HepG2 (cell line): ENCODE results near the gene TLCD3A. TPM values are rescaled to one million over a fixed set of nuclear protein-coding genes. Genes with fewer than 3 reads are reported as not detected.
A peak's percentile ranks its signal among the peaks of the same experiment; 100 is the strongest.

Experiments used
- AKAP8 ChIP-seq: sonication (generic); formaldehyde crosslinking; IDR thresholded peaks from 2 replicates; pipeline ENCODE4 v1.5.1; 2020; ENCODE audit warnings: mild to moderate bottlenecking, missing genetic modification reagents
- ERF ChIP-seq: IDR thresholded peaks from 2 replicates; pipeline ENCODE4 v1.6.1; 2018; ENCODE audit warnings: missing biosample characterization, missing genetic modification reagents
- GATAD2A ChIP-seq: IDR thresholded peaks from 2 replicates; pipeline ENCODE4 v1.6.1; 2016
- HBP1 ChIP-seq: IDR thresholded peaks from 2 replicates; pipeline ENCODE4 v1.6.1; 2016; ENCODE audit warnings: low read depth, control low read depth
- JARID2 ChIP-seq: sonication (generic); formaldehyde crosslinking; IDR thresholded peaks from 2 replicates; pipeline ENCODE4 v1.8.1; 2023; ENCODE audit warnings: missing genetic modification reagents, inconsistent platforms; ENCODE audit not compliant: insufficient replicate concordance
- MAX ChIP-seq: IDR thresholded peaks from 2 replicates; pipeline ENCODE4 v1.6.1; 2012; ENCODE audit warnings: inconsistent platforms
- PHF21A ChIP-seq: sonication (generic); formaldehyde crosslinking; IDR thresholded peaks from 2 replicates; pipeline ENCODE4 v1.5.0; 2020; ENCODE audit warnings: mild to moderate bottlenecking, missing genetic modification reagents
- RAD21 ChIP-seq: fragments of 450-650 bp; formaldehyde crosslinking; IDR thresholded peaks from 2 replicates; pipeline ENCODE4 v1.5.0; 2020; ENCODE audit warnings: mild to moderate bottlenecking
- SAP130 ChIP-seq: IDR thresholded peaks from 2 replicates; pipeline ENCODE4 v1.6.1; 2016; ENCODE audit warnings: low read depth
- SKI ChIP-seq: fragments of 450-650 bp; IDR thresholded peaks from one replicate; pipeline ENCODE4 v1.6.1; 2018; ENCODE audit warnings: mild to moderate bottlenecking; ENCODE audit not compliant: partially characterized antibody
- TBX2 ChIP-seq: sonication (generic); formaldehyde crosslinking; IDR thresholded peaks from 2 replicates; pipeline ENCODE4 v1.5.0; 2020; ENCODE audit warnings: missing genetic modification reagents, mild to moderate bottlenecking, borderline replicate concordance
- TOPORS ChIP-seq: sonication (generic); formaldehyde crosslinking; IDR thresholded peaks from 2 replicates; pipeline ENCODE4 v1.8.0; 2023; ENCODE audit warnings: mild to moderate bottlenecking, missing genetic modification reagents
- ZFX ChIP-seq: sonication (generic); formaldehyde crosslinking; IDR thresholded peaks from 2 replicates; pipeline ENCODE4 v1.4.0; 2020; ENCODE audit warnings: mild to moderate bottlenecking, low read depth, missing genetic modification reagents, moderate library complexity
- ZKSCAN5 ChIP-seq: sonication (generic); formaldehyde crosslinking; IDR thresholded peaks from 2 replicates; pipeline ENCODE4 v1.5.1; 2020; ENCODE audit warnings: mild to moderate bottlenecking, missing genetic modification reagents
- ZMAT3 ChIP-seq: sonication (generic); formaldehyde crosslinking; conservative IDR thresholded peaks from 2 replicates; pipeline ENCODE4 v1.7.0; 2021; ENCODE audit warnings: missing genetic modification reagents
- ZNF10 ChIP-seq: sonication (generic); formaldehyde crosslinking; IDR thresholded peaks from 2 replicates; pipeline ENCODE4 v1.4.0; 2020; ENCODE audit warnings: mild to moderate bottlenecking, low read depth, missing genetic modification reagents, borderline replicate concordance
- ZNF136 ChIP-seq: sonication (generic); formaldehyde crosslinking; IDR thresholded peaks from 2 replicates; pipeline ENCODE4 v1.8.1; 2022; ENCODE audit warnings: low read depth, mild to moderate bottlenecking, moderate library complexity, missing genetic modification reagents
- ZNF318 ChIP-seq: sonication (generic); formaldehyde crosslinking; IDR thresholded peaks from 2 replicates; pipeline ENCODE4 v1.4.0; 2020; ENCODE audit warnings: mild to moderate bottlenecking, missing genetic modification reagents
- ZNF331 ChIP-seq: sonication (generic); formaldehyde crosslinking; IDR thresholded peaks from 2 replicates; pipeline ENCODE4 v1.4.0; 2020; ENCODE audit warnings: missing genetic modification reagents
- ZNF567 ChIP-seq: sonication (generic); formaldehyde crosslinking; IDR thresholded peaks from 2 replicates; pipeline ENCODE4 v1.8.1; 2023; ENCODE audit warnings: mild to moderate bottlenecking, missing genetic modification reagents, borderline replicate concordance
- ZNF724P ChIP-seq: sonication (generic); formaldehyde crosslinking; IDR thresholded peaks from 2 replicates; pipeline ENCODE4 v1.8.0; 2022; ENCODE audit warnings: missing genetic modification reagents, borderline replicate concordance
- ZSCAN25 ChIP-seq: sonication (generic); formaldehyde crosslinking; IDR thresholded peaks from 2 replicates; pipeline ENCODE4 v1.8.0; 2022; ENCODE audit warnings: mild to moderate bottlenecking, missing genetic modification reagents
- polyA plus RNA-seq, 8 experiments: library from polyadenylated mRNA; depleted of rRNA in 3 of 8; stranded (reverse) in 7 of 8; unstranded in 1 of 8; fragments of >200 nt; fragmentation: Illumina TruSeq in 4 of 8; extraction: Trizol in 4 of 8; gene quantifications; 2 replicates each; pipeline versions ENCODE4 v1.2.1 to v1.2.3, GENCODE V29; 2011 to 2016; ENCODE audit warnings: low read depth in 4 of 8, missing spikeins in 1 of 8, mixed read lengths in 1 of 8; ENCODE audit not compliant: insufficient read depth in 1 of 8
- total RNA-seq, 5 experiments: library from RNA; depleted of rRNA; stranded (reverse); fragments of >200 nt; fragmentation: Illumina TruSeq; extraction: Trizol; gene quantifications; 2 replicates each; pipeline ENCODE4 v1.2.3, GENCODE V29; 2016; ENCODE audit warnings: low read depth in 1 of 5

The TLCD3A gene
- total and polyA plus RNA-seq, 2 of the 13 experiments (the other 11 are each of a cell fraction or from before 2014, with no cell fraction given): 25.2 to 46.6 TPM

- 0 out of 2 replicates have a peak, but pooled peaks have one; percentile 34 for TF ChIP-seq ZKSCAN5 (CRISPR knock-in tag)
- peak; percentile 92 for TF ChIP-seq TOPORS (CRISPR knock-in tag)
- peak; percentile 58; the same call in 1 of the 2 replicates for TF ChIP-seq PHF21A (CRISPR knock-in tag)
- TF ChIP-seq ZFX (CRISPR knock-in tag): peak; percentile 95
- peak; percentile 50; the same call in 1 of the 2 replicates for TF ChIP-seq ZNF331
- TF ChIP-seq ZNF567 (CRISPR knock-in tag): no peak; the same call in 1 of the 2 replicates
- peak; percentile 40; the same call in 1 of the 2 replicates for TF ChIP-seq TBX2 (CRISPR knock-in tag)
- TF ChIP-seq ZNF318 (CRISPR knock-in tag): no peak
- TF ChIP-seq SKI: peak; percentile 18
- peak; percentile 83 for TF ChIP-seq MAX
- TF ChIP-seq JARID2 (CRISPR knock-in tag): peak; percentile 62
- peak; percentile 84 for TF ChIP-seq ZSCAN25 (CRISPR knock-in tag)
- TF ChIP-seq ZMAT3 (CRISPR knock-in tag): 0 out of 2 replicates have a peak, but pooled peaks have one; percentile 30
- TF ChIP-seq ZNF136 (CRISPR knock-in tag): peak; percentile 63; the same call in 1 of the 2 replicates
- peak; percentile 74 for TF ChIP-seq SAP130 (CRISPR knock-in tag)
- peak; percentile 63; the same call in 1 of the 2 replicates for TF ChIP-seq AKAP8 (CRISPR knock-in tag)
- peak; percentile 18 for TF ChIP-seq ZNF724P
- peak; percentile 82; the same call in 1 of the 2 replicates for TF ChIP-seq HBP1 (CRISPR knock-in tag)
- TF ChIP-seq GATAD2A (CRISPR knock-in tag): peak; percentile 63; the same call in 1 of the 2 replicates
- peak; percentile 58; the same call in 1 of the 2 replicates for TF ChIP-seq ERF (CRISPR knock-in tag)
- TF ChIP-seq RAD21 (CRISPR knock-in tag): peak; percentile 76
- no peak for TF ChIP-seq ZNF10 (CRISPR knock-in tag)
These were observed 19.7 kb downstream of the TLCD3A start, which contains the start of gene GEMIN4 (continued) for GRCh38 chr17:752002-752619.
